Smooth muscle cell of the pulmonary artery (primary cell): Measurements from ENCODE around the gene SHCBP1. TPM values are rescaled to one million over a fixed set of nuclear protein-coding genes. Genes with fewer than 3 reads are reported as not detected.

ENCODE experiments used
- total RNA-seq: library from RNA; depleted of rRNA; stranded (reverse); fragments of >200 nt; gene quantifications from 2 replicates; pipeline ENCODE4 v1.2.3, GENCODE V29; 2014

The SHCBP1 gene
- total RNA-seq, result 3.8 and 11.5 TPM in 2 replicates

DNA sequence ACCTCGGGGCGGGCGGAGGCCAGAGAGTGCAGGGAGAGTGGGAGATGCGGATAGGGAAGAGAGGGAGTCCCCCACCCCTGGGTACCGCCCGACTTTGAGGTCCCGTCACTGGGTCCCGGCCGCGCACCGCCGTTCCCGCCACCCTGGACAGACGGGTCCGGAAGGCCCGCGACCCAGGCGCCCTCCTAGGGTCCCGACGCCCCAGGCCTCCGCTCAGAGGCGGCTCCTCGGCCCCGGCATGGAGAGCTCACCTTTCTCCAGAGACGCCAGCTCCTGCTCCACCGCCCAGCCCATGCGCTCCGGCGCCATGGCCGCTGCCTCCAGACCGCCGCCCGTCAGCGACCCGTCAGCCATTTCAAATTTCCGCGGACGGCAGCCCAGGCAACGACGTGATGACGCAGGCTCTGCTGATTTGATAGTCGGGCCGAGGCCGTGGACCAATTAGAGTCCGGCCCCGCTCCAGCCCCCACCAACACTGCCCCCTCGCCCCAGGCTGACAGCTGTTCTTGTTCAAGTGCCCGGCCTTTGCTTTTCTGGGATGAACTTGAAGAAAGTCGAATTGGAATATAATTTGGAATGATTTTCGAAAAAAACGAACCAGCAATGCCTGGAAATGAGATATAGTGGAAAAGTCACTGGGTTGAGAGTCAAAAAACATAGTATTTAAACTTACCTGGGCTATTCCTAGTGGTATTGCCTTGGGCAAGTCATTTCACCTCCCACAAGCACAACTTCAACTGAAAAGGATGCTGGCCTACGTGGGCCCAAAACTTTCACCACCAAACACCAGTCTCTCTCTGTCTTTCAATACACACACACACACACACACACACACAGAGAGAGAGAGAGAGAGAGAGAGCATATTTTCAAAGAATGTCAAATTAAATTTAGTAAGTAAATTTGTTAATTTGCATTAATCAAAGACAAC, at the start of gene SHCBP1:
TSS of gene SHCBP1 (minus strand) at position 374 of the 928 bp plus-strand sequence. CDS start at position 354, 20 bp downstream.

Other genes starting within 250 kb of the SHCBP1 start
- gene VPS35, start 67.8 kb upstream of the SHCBP1 start, total RNA-seq, result 75.6 and 111 TPM in 2 replicates
- 3.5 and 3.9 TPM in 2 replicates for gene ORC6, start 68.3 kb upstream of the SHCBP1 start, total RNA-seq
- gene MYLK3, start 127.0 kb upstream of the SHCBP1 start, total RNA-seq, result 0.13 and 0.26 TPM in 2 replicates
- 7.8 and 8.9 TPM in 2 replicates for gene C16orf87, start 209.8 kb upstream of the SHCBP1 start, total RNA-seq